Activated CD8-positive, alpha-beta memory T cell treated with anti-CD3 and anti-CD28 coated beads for 48 hours (primary cell): ENCODE results near the gene ARAP2.
"Not testable (repeated sequence)": the region's sequence is repeated elsewhere in the genome, so short reads cannot be mapped to it uniquely, and the experiment has no call there.

ENCODE experiments used
- DNase-seq, 3 experiments: peaks; one replicate each; pipeline ENCODE4 v3.0.0-alpha.2; 2020; ENCODE audit warnings: low read depth in 2 of 3, low spot score in 2 of 3

ARAP2 gene

DNA sequence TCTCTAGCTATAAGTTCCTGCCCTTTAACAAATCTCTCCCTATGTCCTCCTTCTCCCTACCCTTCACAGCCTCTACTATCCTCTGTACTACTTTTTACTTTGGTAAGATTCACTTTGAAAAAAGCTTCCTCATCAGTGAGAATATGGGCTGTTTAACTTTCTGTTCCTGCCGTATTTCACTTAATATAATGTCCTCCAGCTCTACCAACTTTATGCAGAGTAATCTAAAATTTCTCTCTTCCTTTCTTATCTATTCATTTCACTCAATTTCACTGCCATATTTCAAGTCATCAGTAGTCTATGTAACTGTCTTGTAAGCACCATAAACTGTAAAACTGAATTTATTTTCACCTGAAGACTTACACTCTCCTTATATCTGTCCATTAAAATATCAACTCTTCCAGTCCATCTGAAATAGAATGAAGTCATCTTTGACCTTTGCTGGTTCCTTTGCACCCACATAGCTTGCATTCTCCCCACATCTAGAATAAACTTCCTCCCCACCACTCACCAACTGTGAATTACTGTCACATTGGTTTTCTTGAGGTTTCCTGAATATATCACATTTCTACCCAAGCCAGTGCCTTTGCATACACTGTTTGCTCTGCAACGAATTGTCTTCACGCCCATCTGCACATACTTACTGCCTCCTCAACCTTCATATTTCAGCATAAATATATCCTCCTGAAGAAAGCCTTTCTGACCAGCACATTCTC is 54.6 kb downstream of the ARAP2 start:
- DNase-seq: no peak

DNA sequence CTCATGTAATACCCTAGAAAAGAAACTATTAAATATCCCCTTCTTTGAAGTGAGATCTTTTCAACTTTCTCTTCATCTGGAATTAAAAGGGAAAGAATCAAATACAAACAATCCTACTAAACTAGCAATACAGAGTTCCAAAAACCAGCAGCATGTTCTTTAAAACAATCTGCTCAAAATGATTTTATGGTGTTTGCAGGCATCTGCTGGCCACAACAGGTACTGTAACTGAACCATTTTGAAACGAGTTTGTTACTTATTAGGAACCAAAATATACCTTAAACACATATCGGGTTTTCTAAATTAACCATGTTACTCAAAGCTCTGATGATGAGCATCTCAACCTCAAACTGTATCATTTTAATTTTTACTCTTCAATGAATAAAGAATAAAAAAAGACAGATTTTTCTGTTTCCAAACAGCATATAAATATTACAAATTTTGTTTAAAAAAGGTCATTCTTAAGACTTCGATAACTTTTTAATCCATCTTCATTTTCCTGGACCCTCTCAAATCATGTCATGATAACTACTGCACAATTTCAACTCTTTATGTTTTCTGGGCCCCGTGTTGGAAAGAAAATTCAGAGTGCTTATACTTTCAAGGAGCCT is 56.5 kb downstream of the ARAP2 start:
- DNase-seq: no peak

DNA sequence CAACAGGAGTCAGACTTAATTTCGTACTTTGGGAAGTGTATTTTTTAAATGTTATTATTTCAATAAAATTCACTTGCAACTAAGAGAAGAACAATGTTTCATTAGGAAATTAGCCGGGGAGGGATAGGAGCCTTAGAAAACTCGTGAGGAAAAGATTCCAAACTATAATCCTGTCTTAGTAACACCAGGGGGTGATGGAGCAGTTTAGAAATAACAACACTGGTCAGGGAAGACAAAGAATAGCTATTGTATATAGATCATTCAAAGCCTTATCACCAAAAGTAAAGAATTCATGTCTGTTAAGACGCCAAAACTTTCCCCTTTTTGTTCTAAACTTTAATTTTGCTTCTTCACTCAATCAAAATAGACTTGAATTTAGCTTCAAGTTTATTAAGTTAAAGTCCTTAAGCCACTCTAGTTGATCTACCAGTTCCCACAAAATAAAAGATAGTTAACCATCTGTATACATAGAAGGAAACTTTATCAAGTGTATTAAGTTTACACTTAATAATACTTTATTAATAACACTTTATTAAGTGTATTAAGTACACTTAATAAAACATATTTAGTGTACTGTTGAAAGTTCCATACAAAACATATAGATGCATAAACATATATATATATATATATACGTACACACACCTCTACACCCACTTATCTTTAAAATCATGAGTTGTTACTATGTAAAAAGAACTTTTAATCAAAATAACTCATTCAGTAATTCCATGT is 60.5 kb downstream of the ARAP2 start:
- no peak for DNase-seq

DNA sequence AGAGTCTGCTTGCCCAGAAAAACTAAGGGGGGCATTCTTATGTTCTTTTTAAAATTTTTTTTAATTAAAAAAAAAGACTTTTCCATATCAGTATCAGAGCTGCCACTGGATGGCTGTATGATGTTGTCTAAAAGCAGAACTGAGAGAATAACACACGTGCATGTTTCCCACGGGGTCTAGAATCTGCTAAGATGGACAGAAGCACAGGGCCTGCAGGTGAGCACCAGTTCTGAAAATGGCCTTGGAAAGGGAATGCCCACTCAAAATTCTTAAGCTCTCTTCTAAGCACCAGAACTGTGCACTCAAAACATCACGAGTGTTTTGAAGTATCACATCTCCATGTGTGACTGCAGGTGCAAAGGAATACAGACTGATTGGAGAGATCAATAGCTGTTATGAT is 61.1 kb downstream of the ARAP2 start:
- no peak for DNase-seq

DNA sequence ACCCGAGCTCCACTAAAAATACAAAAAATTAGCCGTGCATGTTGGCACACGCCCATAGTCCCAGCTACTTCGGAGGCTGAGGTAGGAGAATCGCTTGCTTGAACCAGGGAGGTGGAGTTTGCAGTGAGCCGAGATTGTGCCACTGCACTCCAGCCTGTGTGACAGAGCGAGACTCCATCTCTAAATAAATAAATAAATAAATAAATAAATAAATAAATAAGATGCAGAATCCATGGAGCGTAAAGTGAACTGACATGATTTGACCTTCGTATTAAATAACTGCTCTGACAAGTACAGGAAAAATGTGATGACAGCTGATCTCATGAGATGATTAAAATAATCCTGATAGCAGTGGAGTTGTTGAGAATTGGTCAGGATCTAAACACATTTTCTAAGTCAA is 62.0 kb downstream of the ARAP2 start:
- DNase-seq: not testable (repeated sequence)

DNA sequence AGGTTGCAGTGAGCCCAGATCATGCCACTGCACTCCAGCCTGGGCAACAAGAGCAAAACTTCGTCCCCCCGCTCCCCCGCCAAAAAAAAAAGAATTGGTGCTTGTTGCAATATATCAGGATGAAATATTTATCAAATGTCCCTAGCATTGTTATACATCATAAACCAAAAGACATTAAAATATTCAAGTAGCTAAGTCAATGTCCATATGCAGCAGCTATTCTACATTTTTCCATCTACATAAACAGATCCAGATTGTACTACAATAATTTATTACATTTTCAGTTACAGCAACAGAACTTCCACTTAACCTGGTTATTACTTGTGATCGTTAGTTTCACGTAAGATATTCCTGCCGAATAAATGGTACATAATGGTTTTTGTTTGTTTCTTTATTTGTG is 64.1 kb downstream of the ARAP2 start:
- no peak for DNase-seq

DNA sequence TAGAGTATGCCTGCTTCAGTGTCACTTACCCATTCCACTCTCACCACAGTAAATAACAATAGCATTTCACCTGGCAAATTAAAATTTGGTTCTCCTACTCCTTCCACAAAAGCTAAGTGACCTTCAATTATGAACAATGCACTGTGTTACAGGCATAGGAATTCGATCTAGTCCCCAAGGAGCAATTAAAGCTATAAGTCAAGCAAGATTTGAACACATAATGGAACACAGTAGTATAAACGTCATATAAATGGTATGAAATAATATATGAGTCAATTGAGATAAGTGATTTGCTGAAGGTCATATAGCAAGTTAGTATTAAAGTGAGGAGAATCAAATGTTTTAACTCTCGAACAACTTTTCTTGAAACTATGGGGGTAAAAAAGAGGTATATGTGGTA is 65.8 kb downstream of the ARAP2 start:
- no peak for DNase-seq

DNA sequence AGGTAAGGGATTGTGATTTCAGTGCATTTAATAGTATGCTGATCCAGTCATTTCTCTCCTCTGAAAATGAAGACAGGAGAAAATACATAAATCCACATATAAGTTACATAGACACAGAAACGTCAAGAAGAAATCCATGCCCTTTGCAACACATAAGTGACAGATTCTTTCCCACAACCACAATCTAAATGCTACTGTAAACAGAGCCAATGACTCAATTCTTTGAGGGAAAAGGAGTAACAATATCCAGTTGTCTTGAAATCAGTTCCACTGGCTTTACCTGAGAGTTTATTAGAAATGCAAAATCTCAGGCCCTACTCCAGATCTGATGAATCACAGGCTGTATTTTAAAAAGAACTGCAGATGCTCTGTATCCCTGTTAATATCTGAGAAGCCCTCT is 66.4 kb downstream of the ARAP2 start:
- DNase-seq: no peak

DNA sequence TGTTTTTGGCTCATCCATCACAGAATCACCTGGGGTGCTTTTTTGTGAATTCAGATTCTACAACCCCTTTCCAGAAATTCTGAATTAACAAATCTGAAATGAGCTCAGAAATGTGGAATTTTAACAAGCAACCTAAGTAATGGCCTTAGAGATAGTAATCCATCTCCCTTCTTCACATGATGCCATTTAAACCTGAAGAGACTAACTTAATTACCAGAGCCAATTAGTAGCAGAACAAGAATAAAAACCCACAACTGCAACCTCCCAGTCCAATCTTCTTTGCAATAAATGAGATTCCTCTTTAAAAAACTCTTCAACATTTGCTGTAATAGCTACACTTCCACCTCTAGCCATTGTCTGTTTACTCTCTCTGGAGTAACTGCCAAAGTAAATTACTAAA is 69.7 kb downstream of the ARAP2 start:
- no peak for DNase-seq

DNA sequence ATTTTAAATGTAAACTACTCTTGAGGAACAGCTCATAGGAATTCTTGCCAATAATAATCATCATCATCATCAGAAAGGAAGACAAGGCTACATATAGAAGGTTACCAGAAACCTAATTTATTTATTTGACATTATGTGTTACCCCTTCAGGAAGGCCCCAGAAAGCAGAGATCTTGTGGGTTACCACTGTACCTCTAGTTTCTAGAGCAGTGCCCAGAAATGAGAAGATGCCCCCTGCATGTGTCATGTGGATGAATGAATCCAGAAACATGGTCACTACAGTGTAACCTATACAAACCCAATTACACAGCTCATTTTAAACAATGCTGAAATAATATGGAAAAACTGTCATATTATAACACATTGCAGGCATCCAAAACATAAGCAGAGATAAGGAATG is 70.4 kb downstream of the ARAP2 start:
- DNase-seq: no peak

DNA sequence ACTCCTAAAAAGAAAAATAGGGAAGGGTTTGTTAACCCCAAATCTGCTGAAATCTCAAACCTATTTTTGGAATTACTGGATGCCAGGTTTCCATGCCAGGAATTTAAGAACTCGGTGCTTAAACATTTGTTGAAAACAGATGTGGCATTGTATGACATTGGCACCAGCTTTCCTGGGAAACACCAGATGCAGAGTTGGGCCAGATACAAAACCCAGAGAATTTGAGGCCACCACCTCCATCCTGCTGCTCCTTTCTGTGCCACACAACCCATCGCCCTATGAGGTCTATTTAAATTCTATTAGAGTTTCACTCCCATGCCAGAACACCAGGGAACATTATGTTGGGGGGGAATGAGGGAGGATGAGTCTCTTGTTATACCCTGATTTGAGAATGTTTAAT is 71.7 kb downstream of the ARAP2 start:
- no peak for DNase-seq

DNA sequence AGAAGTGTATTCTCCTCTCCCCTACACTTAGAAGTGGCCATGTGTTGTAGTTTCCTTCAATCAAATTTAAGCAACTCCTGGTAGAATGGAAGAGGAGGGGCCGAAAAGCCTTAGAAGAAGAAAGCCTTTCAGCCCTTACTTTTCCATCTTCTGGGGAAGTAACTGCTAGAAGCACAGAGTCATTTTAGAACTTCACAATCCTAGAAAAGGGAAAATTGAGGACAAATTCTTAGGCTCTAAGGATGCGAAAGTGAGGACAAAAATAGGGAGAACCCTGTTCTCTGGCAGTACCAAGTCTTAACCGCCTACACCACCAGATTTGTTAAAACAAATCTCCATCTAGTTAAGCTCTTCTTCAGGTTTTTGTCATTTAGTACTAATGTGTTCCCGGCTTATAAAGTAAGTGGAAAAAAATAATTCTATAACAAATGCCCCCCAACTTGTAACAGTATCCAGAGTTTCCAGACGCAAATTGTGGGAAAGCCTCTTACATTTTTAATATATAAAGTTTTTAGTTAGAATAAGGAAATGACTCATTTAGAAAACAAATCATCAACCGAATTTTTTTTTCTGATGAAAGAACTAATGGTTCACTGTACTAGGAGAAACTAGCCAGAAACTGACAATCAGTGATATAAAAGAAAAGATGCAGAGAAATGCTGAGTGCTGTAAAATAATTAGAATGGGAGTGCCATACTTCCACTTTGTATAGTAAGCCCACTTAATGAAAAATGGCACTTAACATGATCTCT is 76.0 kb downstream of the ARAP2 start:
- no peak for DNase-seq

DNA sequence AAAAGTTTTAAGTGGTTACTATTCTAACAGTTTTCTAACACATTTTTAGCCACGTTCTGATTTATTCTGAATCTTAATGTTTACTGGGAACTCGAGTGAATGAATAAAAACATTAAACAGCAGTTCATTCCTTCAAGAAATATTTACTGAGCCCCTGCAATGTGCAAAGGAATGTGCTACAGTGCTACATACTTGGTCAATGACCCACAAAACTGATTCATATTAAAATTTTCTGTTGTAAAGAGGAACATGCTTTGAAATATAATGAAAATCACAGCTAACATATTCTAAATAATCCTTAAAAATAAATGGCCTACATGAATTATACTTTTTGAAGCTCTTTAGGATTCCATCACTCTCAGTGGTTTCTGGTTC is 78.7 kb downstream of the ARAP2 start:
- no peak for DNase-seq

DNA sequence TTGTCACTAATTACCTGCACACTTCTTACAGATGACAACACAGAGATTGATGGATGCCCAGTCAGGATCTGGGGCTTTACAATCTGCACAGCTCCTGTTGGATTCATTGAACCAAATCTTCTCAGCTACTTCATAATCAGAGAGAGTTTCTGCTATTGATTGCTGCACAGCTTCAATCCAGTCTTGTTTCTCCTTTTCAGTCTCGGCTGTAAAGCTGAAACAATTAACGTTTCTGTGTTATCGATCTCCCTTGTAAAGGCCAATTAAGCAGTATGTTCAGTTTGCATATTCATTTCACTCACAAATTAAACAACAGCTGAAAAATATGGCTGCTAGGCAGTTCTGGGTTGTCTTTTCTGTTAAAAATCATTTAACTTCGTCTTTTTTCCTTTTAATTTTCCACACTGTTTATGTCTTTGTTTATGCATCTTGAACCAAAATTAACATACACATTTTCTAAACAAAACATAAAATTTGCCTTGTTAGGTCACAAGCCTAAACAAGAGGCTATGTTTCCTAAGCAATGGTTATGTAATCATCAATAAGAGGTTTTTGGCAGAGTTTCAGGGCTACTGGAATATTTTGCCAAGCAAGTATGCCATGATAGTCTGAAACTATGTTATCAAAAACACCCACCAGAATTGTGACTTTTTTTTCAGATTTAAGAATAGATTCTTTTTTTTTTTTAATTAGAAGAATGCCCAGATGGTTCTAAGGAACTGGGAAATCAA is 79.2 kb downstream of the ARAP2 start:
- DNase-seq: no peak

DNA sequence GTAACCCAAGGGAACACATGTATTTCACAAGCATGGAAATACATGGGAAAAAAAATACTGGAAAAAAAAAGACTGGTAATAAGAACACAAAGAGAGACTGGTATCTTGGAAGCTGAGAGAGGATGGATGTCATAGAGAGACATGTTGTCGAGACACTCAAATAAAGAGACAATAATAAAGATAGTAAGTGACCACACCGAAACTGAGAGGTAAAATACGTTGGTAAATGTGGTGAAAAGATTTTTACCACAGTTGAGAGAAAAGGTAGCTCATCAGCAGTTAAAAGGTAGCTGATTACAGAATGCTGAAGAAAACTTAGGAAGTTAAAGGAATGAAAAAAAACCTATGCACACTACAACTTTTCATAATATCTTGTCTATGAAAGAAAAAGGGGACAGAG is 81.1 kb downstream of the ARAP2 start:
- no peak for DNase-seq

DNA sequence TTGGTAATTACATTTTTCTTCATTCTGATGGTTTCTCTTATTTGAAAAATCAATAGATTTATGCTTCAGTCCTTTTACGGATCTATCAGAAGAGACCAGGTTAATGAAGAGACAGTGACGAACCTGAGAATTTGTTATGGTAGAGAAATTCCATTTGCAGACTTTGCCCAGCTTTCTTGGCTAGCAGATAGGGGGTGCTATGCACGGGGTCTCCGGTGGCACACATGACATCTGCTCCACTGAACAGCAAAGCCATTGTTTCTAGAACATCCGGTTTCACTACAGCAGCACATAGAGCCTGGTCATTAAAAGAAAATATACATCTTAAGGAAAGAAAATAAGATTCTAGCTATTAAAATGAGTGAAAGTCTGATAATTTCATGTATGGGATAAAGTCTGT is 85.1 kb downstream of the ARAP2 start:
- no peak for DNase-seq

DNA sequence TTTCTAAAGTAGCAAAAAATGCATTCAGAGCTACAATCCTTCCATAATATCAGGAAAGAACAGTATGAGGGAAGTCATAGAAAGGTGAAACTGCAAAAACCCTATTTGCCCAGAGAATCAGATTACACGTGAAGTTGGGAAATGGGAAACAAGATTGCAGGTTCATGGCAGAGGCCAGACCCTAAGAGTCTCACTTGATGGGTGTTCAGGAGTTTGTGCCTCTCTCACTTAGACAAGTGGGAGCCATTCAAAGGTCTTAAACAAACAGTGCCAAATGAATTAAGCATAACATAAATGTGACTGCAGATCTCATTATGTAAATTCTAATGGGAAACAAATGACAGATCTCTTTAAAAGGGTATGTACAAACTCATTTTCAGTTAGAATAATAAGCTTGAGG is 91.6 kb downstream of the ARAP2 start:
- no peak for DNase-seq

DNA sequence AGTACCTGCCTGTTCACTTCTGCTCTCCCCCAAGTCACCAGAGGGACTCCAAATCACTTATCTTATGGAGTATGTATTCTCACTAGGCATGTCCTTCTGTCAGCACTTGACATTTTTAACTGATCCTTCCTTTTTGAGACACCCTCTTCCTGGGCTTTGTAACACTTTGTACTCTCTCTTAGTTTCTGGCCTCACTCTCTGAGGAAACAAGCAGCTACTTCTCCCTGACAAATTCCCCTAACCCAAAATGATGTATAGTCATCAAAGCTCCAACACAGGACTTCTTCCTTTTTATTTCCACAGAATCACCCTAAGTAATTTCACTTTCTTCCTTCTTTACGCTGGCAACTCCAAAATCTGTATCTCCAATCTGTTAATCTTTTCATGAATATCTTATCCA is 101.8 kb downstream of the ARAP2 start:
- DNase-seq: no peak

DNA sequence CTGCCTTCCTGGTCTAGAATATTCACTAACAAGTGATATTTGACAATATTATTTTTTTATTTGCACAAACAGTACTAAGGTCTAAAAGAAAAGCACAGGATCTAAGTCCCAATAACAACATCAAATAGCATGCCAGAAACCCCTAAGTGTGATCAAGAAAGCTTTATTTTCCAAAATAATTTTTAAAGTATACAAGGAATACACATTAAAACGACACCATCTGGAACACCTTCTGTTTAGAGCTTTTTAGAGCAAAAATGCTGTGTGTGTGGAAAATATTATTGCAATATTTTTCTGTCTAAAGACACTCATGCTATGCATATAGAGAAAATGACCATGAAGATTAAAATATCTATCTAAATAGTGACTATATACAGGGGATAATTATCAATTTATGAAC is 103.1 kb downstream of the ARAP2 start:
- DNase-seq: no peak

DNA sequence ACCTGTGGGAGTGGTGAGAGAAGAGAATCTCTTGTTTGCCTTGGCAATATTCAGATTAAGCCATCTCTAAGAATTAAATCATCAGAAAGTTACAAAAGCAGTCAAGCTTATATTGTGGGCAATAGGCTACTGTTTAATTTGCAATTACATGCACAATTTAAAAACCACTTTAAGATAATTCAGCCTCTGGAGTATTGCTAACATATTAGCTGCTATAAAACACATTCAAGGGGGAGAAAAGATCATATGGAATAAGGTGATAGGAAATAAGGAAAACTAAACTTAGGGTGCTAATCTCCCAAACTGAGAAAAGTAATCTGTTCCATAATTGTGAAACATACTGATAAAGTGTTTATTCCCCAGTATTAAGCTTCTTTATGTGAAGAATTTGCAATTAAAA is 103.9 kb downstream of the ARAP2 start:
- no peak for DNase-seq

DNA sequence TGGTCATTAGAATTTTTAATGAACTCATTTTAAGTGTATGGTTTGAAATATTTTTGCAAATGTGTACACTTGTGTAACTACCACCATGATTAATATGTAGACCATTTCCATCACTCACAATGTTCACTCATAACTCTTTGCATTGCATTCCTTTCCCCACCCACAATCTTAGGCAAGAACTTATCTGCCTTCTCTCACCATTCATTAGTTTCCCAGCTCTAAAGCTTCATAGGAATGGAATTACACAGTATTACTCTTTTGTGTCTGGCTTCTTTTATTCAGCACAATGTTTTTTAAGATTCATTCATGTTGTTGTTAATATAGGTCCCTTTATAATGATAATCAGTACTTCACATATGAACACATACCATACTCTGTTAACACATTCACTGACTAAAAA is 106.1 kb downstream of the ARAP2 start:
- DNase-seq: no peak
